ENCODE measurements around the gene RNF111. TPM values are rescaled to one million over a fixed set of nuclear protein-coding genes. Genes with fewer than 3 reads are reported as not detected.
"Not testable (repeated sequence)": the region's sequence is repeated elsewhere in the genome, so short reads cannot be mapped to it uniquely, and the experiment has no call there.

RNF111 gene
- total RNA-seq, 1 experiment from 2014 or later: 17.6 TPM

DNA sequence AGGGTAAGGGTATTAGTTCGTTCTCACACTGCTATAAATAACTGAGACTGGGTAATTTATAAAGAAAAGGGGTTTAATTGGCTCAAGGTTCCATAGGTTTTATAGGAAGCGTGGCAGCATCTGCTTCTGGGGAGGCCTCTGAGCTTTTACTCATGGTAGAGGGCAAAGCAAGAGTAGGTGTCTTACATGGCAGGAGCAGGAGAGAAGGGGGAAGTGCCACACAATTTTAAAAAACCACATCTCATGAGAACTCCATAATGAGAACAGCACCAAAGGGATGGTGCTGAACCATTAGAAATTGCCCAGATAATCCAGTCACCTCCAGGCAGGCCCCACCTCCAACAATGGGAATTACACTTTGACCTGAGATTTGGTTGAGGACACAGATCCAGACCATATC lies 12.2 kb downstream of the RNF111 start:
- DNase-seq (ENCODE audit: low read depth): no peak

GRCh38 chr15:59000251-59000650 lies 12.8 kb downstream of the RNF111 start:
- not testable (repeated sequence) for DNase-seq (ENCODE audit: low read depth)

DNA sequence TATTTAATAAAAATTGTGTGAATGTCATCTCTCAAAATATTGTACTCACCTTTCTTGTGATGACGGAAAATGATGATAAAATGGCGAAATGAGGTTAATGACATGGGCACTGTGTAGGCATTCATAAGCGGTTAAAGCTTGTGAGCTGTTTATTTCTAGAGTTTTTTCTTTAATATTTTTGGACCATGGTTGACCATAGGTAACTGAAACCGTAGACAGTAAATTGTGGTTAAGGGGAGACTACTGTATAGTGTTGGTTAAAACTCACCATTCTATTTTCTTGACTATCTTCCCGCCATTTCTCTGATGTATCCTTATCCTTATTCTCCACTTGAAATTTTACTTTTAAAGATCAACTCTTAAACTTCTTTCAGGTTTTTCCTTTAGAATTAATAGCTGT lies 14.5 kb downstream of the RNF111 start:
- no peak for DNase-seq (ENCODE audit: low read depth)

- no peak for DNase-seq (ENCODE audit: low read depth)
Measured at GRCh38 chr15:59002418-59002859, 15.0 kb downstream of the RNF111 start.

- DNase-seq (ENCODE audit: low read depth): no peak
Measured at GRCh38 chr15:59005579-59005978, 18.1 kb downstream of the RNF111 start.

DNA sequence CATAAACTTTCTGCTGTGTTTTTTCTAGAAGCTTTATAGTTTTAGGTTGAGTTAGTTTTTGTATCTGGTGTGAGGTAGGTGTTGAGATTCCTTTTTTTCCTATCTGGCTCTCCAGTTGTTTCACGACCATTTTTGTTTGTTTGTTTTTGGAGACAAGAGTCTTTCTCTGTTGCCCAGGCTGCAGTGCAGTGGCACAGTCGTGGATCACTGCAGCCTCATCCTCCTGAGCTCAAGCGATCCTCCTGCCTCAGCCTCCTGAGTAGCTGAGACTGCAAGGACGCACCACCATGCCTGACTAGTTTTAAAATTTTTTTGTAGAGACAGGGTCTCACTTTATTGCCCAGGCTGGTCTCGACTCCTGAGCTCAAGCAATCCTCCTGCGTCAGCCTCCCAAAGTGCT lies 20.6 kb downstream of the RNF111 start:
- no peak for DNase-seq (ENCODE audit: low read depth)

DNA sequence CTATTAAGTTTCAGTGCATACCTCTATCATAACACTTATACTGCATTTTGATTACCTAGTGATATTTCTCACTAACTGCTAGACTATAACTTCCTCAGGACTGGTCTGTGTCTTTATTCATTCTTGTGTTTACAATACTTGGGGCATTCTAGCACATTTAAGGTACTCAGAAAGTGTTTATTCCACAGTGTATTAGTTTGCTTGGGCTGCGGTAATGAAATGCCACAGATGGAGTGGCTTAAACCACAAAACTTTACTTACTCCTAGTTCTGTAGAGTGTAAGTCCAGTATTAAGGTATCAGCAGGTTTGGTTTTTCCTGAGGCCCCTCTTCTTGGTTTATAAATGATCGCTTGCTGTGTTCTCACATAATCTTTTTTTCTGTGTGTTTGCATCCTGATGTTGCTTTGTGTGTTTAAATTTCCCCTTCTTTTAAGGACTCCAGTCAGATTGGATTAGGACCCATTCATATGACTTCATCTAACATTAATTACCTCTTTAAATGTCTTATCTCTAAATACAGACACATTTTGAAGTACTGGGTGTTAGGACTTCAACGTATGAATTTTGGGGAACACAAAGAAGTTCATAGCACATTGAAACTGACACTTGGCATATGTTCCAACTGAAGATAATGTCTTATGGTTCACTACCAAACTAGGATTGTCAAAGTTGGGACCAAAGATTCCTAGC lies 23.9 kb downstream of the RNF111 start:
- no peak for DNase-seq (ENCODE audit: low read depth)

DNA sequence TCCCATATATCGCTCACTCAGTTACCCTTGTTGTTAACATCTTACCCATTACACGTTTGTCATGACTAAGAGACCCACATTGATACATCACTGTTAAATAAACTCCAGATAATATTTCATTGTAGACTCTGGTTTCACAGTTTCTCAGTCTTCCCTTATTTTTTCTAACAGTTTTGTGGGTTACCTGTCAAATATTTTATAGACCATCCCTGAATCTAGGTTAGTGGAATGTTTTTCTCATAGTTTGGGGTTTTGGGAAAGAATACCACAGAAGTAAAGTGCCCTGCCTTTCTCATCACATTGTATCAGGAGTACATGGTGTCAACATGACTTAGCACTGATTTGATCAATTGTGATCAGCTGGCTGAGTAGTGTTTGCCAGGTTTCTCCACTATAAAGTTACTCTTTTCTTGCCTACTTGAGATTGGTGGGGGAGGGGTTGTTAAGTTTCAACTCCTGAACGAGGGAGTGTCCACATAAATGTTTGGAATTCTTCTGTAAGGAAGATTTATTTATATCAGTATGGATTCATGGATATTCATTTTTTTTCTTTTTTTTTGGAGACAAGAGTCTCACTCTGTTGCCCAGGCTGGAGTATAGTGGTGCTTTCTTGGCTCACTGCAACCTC lies 25.9 kb downstream of the RNF111 start:
- no peak for DNase-seq (ENCODE audit: low read depth)

DNA sequence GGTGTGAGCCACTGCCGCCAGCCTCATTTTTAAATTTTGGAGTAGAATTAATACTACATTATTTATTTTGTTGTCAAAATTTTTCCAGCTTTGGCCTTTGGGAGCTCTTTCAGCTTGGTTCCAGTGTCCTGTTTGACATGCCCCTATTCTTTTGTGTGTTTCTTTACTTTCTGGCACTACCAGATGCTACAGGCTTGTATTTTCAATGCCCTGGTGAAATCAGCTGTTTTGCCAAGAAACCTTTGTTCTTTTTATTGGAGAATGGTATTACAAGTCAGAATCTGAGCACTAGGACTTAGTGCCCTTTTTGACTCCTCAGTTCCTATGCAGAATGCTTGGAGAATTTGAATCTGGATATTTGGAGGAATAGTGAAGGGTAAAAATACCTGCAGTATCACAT lies 26.6 kb downstream of the RNF111 start:
- DNase-seq (ENCODE audit: low read depth): no peak

- no peak for DNase-seq (ENCODE audit: low read depth)
Measured at GRCh38 chr15:59017449-59017848, 30.0 kb downstream of the RNF111 start.

DNA sequence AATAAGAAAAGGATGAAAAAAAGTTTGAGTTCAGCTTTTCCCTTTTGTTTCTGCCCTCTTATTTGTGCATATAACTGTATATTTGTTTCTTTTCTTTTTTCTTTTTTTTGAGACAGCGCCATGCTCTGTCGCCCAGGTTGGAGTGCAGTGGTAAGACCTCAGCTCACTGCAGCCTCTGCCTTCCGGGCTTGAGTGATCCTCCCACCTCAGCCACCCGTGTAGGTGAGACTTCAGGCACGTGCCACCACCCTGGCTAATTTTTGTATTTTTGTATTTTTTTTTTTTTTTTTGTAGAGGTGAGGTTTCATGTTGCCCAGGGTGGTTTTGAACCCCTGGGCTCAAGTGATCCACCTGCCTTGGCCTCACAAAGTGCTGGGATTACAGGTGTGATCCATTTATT lies 31.4 kb downstream of the RNF111 start:
- no peak for DNase-seq (ENCODE audit: low read depth)

GRCh38 chr15:59020322-59020721 lies 32.9 kb downstream of the RNF111 start:
- DNase-seq (ENCODE audit: low read depth): no peak

GRCh38 chr15:59022188-59022587 lies 34.7 kb downstream of the RNF111 start:
- DNase-seq (ENCODE audit: low read depth): no peak

- DNase-seq (ENCODE audit: low read depth): no peak
Measured at GRCh38 chr15:59026207-59026606, 38.7 kb downstream of the RNF111 start.

DNA sequence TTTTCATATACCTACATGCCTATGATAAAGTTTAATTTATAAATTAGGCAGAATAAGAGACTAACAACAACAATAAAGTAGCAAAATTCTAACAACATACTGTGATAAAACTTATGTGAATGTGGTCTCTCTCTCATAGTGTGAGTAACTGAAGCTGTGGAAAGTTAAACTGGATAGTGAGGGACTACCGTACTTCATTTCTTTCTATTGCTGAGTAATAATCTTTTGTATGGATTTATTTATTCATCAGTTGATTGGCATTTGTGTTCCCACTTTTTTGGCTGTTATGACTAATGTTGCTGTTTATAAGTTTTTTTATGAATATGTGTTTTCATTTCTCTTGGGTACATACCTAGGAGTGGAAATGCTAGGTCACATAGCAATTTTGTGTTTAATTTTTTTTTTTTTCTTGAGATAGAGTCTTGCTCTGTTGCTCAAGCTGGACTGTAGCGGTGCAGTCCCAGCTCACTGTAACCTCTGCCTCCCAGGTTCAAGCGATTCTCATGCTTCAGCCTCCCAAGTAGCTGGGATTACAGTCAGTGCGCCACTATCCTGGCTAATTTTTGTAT lies 41.0 kb downstream of the RNF111 start:
- no peak for DNase-seq (ENCODE audit: low read depth)

- no peak for DNase-seq (ENCODE audit: low read depth)
Measured at GRCh38 chr15:59029554-59029953, 42.1 kb downstream of the RNF111 start.

- no peak for DNase-seq (ENCODE audit: low read depth)
Measured at GRCh38 chr15:59035201-59035600, 47.7 kb downstream of the RNF111 start.

DNA sequence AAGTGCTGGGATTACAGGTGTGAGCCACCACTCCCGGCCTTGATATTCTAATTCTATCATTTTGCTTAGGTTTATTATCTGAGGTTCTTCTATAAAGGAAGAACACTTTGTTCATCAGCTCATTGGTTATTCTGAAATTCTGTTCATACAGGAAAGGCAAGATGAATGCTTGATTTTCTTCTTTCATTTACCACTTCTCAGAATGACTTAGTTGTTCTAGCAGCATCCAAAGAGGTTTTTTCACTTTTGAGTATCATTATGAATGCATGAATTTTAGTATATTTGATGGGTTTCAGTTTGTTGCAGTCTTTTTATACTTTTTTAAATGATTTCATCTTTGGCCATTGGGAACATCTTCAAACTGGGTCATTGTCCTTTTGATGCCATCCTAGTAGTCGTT lies 51.8 kb downstream of the RNF111 start:
- no peak for DNase-seq (ENCODE audit: low read depth)

DNA sequence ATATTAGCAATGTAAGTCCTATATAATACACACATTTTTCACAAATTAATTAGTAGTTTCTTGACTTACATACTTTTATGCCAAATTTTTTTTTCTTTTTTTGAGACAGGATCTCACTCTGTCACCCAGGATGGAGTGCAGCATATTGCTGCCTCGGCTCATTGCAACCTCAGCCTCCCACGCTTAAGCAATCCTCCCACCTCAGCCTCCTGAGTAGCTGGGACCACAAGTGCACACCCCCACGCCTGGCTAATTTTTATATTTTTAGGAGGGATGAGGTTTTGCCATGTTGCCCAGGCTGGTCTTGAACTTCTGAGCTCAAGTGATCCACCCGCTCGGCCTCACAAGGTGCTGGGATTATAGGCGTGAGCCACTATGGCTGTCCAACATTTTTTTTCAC lies 54.6 kb downstream of the RNF111 start:
- no peak for DNase-seq (ENCODE audit: low read depth)

- no peak for DNase-seq (ENCODE audit: low read depth)
Measured at GRCh38 chr15:59048897-59049296, 61.4 kb downstream of the RNF111 start.

DNA sequence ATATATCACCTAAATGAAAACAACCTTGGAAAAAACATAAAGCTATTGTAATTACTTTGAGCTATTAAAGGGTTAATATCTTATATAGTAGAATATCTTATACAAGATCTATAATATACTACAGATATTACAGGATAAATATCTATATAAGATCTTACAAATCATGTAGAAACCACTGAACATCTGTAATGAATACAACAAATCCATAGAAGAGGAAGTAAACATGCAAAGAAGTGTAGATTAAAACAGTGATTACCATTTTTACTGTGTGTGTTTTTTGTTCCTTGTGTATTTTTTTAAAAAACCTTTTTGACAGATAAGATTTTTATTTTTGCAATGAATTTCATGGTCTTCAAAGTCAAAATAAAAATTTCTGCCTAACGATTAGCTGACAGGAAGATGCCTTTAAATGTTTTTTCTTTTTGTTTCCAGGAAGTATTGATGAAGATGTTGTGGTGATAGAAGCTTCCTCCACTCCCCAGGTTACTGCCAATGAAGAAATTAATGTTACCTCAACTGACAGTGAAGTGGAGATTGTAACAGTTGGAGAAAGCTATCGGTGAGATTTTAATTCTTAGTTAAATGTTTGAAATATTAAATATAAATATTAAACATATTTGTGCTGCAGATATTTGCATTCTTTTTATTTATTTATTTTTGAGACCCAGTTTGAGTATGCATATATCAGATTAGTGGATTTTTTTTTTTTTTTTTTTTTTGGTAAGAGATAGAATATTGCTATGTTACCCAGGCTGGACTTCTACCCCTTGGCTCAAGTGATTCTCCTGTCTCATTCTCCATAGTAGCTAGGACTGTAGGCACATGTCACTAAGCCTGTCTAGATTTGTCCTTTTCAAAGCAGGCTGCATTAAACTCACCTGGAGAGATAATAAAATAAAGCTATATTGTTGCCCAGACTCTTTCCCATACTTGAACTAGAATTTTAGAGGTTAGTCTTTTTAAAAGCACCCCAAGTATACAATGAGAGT lies 64.7 kb downstream of the RNF111 start:
- no peak for DNase-seq (ENCODE audit: low read depth)

- DNase-seq (ENCODE audit: low read depth): no peak
Measured at GRCh38 chr15:59052915-59053407, 65.5 kb downstream of the RNF111 start.
